Activated T-cell treated with anti-CD3 and anti-CD28 coated beads for 48 hours (primary cell): ENCODE results near the gene STIM2.
"Not testable (repeated sequence)": the region's sequence is repeated elsewhere in the genome, so short reads cannot be mapped to it uniquely, and the experiment has no call there.

Source experiments
- DNase-seq: peaks from one replicate; pipeline ENCODE4 v3.0.0-alpha.2; 2020; ENCODE audit warnings: low read depth

STIM2 gene

DNA sequence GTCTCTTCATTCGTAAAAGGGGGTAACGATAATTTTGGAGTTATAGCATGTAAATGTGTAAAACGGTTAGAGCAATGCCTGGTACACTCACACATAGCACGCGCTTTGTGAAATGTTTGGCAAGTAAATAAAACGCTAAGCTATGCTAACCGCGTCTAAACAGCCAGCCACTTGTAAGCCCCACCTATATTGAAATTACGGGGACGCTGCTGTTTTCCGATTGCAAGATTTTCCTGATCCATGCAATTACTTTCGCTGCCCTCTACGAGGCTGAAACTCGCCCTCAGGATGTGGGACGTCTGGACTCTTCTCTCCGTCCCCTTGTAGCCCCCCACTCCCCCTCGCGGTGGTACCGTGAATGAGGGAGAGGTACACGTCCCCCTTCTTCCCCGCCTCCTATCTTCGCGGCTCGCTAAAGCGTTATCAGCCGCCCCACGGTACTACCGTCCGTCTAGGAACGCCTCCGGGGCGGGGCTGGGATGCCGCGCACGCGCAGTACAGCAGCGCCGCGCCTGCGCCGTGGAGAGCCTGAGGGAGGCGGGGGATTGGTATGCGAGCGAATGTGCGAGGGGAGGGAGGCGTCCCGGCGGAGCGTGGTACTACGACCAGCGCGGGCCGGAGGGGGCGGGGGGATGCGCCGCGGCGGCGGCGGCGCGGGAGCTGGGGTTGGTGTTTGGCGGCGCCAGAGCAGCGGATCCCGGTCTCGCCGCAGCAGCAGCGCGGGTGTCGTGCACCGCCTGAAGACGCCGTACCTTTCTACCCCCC, at the start of gene STIM2:
STIM2 (plus strand) TSS at position 685 of the 765 bp plus-strand sequence.
- peak; percentile 99 for DNase-seq

GRCh38 chr4:26811571-26811970, 49.1 kb upstream of the STIM2 start:
- not testable (repeated sequence) for DNase-seq

GRCh38 chr4:26812049-26812714, 48.5 kb upstream of the STIM2 start:
- no peak for DNase-seq

DNA sequence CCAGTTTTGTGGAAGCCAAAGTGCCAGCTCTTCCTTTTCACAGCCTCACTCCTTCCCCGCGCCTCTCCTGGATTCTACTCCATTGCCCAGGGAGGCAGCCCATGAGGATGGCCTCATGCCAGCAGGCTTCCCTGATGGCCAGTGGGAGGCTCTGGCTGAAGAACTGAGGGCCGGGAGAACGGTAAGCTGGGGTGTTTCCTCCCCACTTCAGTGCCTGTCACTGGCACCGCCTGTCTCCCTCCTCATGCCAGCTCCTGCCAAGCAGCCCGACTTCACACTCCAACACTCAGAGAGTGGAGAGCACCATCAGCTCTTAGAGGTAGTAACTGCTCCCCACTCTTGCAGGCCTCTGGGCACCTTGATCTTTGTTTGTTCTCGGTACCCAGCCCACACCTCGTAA, 46.9 kb upstream of the STIM2 start:
- DNase-seq = no peak

GRCh38 chr4:26815199-26815598, 45.4 kb upstream of the STIM2 start:
- DNase-seq = no peak

- DNase-seq = no peak
These were observed 44.9 kb upstream of the STIM2 start for GRCh38 chr4:26815706-26816105.

DNA sequence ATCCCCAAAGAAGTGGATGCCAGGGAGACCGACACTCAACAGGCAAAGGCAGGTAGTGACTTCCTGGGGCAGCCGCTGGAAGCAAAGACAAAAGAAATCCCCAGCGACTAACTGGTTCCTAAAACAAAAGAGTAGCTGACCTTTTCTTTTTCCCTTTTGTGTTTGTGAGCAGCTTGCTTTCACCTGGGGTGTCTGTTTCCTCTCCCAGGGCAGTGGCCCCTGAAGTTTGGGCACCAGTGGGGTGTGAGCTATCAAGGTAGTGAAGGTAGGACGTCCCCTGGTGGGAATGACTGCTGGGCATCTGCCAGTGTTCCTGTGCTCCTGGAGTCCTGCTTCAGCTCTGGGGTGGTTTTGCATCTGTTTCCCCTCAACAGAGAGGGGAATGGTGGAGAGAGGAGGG, 41.6 kb upstream of the STIM2 start:
- DNase-seq = no peak

DNA sequence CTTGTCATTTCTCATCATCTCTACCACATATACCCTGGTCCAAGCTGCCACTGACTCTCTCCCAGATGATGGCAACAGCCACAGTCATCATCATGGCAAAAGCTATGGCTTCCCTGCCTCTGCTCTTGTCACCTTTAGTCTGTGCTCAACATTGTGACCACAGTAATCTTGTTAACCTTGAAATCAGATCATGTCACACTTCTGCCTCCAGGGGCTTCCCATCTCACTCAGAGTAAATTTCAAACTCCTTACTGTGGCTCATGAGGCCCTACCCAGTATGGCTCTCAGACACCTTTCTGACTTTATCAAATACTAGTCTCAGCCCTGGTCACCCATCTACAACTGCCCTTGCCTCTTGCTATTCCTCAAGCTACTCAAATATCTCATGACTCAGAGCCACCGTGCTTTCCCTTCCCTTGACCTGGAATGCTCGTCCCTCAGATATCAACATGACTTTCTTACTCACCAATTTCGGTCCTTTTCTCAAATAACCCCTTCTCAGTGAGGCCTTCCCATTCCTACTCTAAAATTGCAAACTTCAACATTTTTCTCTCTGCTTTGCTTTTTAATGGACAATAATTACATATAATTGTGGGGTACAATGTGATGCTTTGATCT, 41.1 kb upstream of the STIM2 start:
- DNase-seq = no peak

DNA sequence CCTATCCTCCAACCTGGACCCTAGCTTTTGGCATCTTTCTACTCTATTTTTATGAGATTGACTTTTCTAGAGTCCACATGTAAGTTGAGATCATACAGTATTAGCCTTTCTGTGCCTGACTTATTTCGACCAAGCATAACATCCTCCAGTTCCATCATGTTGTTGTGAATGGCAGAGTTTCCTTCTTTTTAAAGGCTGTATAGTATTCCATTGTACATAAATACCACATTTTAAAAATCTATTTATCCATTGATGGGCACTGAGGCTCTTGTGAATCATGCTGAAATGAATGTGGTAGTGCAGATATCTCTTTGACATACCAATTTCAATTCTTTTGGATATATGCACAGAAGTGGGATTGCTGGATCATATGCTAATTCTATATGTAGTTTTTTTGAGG, 40.3 kb upstream of the STIM2 start:
- no peak for DNase-seq

- no peak for DNase-seq
These were observed 39.6 kb upstream of the STIM2 start for GRCh38 chr4:26821031-26821430.

DNA sequence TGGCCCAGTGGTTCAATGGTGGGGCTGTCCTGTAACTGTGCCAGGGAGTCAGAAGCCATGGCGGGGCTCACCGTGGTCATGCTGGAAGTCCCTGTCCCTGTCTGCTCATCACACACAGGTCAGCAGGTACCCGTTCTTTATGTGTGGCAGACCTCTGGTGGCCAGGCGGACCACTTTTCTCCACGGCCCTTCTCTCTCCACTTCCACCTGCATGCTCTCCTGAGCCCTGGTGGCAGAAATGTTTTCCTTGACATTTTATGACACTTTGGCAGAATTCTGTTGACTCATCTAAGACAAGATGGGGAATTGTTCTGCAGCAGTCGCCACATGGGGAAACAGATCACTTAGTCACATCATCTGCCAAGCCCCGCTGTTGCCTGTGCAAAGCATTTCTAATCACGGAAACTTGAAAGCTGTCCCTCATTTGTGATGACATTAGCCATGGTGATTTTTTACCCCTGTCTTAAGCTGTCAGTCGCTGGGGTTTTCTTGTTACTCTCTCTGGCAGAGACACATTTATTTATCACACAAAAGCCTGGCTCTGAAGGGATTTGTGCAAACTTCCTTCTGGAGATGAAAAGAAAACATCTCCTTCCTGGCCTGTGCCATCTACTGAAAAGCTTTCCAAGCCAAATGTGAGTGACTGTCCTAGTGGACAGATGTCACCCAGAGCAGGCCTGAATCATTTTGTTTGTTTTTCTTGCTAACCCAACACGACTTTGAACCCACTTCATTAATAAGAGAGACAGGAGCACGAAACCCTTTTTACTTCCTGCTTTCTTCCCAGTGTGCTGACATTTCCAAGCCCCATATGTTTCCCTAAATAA, 38.8 kb upstream of the STIM2 start:
- no peak for DNase-seq

DNA sequence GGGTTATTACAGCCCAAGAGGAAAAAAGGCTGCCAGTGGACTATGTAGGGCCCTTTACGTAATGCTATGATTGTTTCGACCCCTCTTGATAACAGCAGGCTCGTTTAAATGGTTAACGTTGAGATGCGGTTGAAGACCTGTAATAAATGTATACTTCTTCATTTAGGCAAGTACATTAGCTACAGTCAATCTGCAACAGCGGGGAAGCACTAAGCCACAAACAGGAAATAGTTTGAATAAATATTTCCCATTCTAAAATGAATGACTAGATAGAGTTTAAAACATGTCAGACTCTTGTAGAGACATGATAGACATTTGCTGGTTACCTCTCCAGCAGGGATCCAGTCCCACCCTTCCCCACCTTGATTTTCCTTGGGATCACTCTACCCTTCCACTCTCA, 38.1 kb upstream of the STIM2 start:
- DNase-seq = no peak

DNA sequence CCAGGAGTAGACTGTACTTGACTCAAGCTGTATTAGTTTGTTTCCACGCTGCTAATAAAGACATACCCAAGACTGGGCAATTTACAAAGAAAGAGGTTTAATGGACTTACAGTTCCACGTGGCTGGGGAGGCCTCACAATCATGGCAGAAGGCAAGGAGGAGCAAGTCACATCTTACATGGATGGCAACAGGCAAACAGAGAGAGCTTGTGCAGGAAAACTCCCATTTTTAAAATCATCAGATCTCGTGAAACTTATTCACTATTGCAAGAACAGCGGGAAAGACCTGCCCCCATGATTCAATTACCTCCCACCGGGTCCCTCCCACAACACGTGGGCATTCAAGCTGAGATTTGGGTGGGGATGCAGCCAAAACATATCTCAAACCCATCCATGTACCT, 37.7 kb upstream of the STIM2 start:
- DNase-seq = not testable (repeated sequence)

DNA sequence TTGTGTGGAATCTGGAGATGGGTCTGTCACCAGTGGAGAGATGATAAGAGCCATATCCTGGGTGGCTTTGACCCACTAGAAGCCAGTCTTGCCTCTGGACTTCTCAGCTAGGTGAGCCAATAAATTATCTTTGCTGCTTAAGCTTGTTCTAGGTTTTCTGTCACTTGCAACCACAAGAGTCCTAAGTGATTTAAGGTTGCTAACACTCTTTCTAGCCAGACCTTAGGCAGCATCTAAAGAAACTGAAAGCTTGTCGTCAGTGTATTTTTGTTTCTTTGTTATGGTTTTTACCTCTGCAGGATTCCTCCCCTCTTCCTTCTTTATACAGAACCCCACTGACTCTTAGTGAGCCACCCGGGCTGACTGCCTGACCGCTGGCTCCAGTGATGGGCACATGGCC, 37.1 kb upstream of the STIM2 start:
- no peak for DNase-seq

GRCh38 chr4:26824667-26825066, 36.0 kb upstream of the STIM2 start:
- no peak for DNase-seq

DNA sequence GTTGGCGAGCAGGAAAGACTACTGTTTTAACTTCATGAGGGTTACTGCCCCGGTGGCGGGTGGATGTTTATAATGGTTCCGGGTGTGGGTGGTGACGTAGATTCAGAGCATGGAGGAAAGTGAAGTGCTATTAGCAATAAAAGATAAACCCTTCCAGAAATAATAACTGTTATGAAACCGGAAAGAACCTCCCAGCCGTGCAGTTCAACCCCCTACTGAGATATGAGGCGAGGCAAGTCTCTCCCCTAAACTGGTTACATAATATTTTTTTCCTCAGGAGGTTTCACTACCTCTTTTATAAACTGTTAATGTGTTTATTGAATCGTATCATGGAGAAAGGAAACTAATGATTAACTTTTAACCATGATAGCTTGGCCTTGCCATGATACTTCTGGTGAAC, 33.9 kb upstream of the STIM2 start:
- no peak for DNase-seq

GRCh38 chr4:26827336-26827735, 33.3 kb upstream of the STIM2 start:
- DNase-seq = not testable (repeated sequence)

DNA sequence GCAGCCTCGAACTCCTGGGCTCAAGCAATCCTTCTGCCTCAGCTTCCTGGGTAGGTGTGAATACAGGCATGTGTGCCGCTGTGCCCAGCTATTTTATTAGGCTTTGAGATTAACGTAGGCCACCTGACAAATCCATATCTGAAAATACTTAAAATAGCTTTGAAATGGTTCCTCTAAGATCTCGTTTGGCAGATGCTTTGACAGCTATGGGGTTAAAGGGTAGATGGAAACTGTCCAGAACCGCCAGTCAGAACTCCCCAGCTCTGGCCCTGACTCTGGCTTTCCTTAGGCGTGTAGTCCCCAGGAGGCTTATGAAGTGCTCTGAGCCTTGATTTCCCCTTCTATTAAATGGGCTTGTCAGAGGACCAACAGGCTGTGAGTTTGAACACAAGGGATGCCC, 32.8 kb upstream of the STIM2 start:
- DNase-seq = no peak

DNA sequence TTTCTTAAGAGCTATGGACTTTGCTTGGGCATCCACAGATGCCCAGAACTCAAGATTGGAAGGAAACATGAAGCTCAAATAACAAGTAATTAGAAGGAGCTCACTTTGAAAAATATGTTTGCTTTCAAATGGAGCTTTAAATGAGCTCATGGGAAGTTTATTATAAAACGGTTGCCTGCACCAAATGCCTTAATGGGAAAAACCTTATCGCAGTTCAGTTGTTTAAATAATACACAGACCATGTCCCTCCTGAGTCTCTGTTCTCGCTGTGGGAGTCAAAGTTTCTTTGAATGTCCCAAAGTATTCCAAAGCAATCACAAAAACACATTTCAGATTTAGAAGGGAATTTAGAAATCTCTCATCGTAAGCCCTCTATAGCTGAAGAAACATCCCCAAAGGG, 31.6 kb upstream of the STIM2 start:
- no peak for DNase-seq

DNA sequence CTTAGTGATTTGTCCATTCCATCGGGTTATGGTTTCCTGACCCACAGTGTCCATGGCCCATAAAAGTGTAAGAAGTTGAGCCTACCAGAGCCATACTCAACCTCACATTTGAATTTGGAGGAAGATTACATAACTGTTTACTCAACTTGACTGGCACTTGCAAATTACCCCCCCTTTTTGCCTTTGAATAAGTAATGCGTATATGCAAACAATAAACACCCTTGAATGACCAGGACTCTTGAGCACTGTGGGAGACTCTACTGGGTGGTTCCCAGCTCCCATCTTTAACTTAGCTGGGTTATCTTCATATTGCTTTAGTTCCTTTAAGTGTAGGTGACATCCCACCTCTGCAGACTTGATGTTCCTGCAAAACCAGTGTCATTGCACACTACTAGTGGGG, 30.6 kb upstream of the STIM2 start:
- no peak for DNase-seq

DNA sequence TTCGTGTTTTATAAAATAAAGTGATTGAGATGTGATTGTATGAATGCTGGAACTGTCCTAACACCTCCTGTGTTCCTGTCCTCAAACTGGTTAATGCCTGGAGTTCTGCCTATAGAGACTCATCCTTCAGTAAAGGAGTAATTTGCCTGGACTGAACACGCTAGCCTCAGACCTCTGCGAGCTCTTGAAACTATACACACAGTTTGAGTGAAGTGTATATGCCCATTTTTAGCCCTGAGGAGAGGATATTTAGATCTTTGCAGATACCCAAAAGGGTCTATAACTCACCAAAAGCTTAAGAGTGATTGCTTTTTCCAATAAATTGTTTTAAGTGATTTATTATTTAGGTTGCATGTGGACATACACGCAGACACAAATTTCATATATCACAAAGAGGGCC, 29.9 kb upstream of the STIM2 start:
- DNase-seq = no peak

- DNase-seq = no peak
These were observed 24.1 kb upstream of the STIM2 start for GRCh38 chr4:26836539-26836938.
